Cardiac muscle cell (in vitro differentiated cells and primary cell): ENCODE data around the gene LCN9. TPM values are rescaled to one million over a fixed set of nuclear protein-coding genes. Genes with fewer than 3 reads are reported as not detected.

ENCODE experiments used
- DNase-seq, 2 donors: peaks; one replicate each; pipeline versions ENCODE4 v3.0.0 to v3.0.0-alpha.2; 2010 to 2017; ENCODE audit warnings: low read depth in 1 of 2, low spot score in 1 of 2
- H3K27ac ChIP-seq: fragments of 200-600 bp; sonication (generic); 2 replicates; pipeline ENCODE4 v1.5.1; 2016
- H3K27me3 ChIP-seq: fragments of 200-600 bp; sonication (generic); 2 replicates; pipeline ENCODE4 v1.6.0; 2016; ENCODE audit warnings: control low read depth
- H3K36me3 ChIP-seq: fragments of 200-600 bp; sonication (generic); 2 replicates; pipeline ENCODE4 v1.5.1; 2016; ENCODE audit warnings: control low read depth
- H3K4me1 ChIP-seq: fragments of 200-600 bp; sonication (generic); 2 replicates; pipeline ENCODE4 v1.8.1; 2017; ENCODE audit warnings: low read depth, mild to moderate bottlenecking, mixed run types
- H3K4me3 ChIP-seq: fragments of 200-600 bp; sonication (generic); 2 replicates; pipeline ENCODE4 v1.5.1; 2016; ENCODE audit warnings: mild to moderate bottlenecking
- H3K9me3 ChIP-seq: fragments of 200-600 bp; sonication (generic); 2 replicates; pipeline ENCODE4 v1.5.1; 2017; ENCODE audit warnings: low read depth, mild to moderate bottlenecking, control low read depth
- CTCF ChIP-seq: IDR thresholded peaks from 2 replicates; pipeline ENCODE4 v1.5.1; 2012; ENCODE audit warnings: low read depth, mild to moderate bottlenecking, low read length
- polyA plus RNA-seq: library from polyadenylated mRNA; unstranded; fragments of >200 nt; fragmentation: Nextera tagmentation; extraction: Ambion mirVana; gene quantifications from 2 replicates; pipeline ENCODE4 v1.2.1, GENCODE V29; 2016
- total RNA-seq: library from RNA; depleted of rRNA; stranded (reverse); fragments of >200 nt; gene quantifications from 2 replicates; pipeline ENCODE4 v1.2.3, GENCODE V29; 2016

LCN9 gene
- total and polyA plus RNA-seq, 2 experiments from 2014 or later = 0.17 TPM; not detected in 1

DNA sequence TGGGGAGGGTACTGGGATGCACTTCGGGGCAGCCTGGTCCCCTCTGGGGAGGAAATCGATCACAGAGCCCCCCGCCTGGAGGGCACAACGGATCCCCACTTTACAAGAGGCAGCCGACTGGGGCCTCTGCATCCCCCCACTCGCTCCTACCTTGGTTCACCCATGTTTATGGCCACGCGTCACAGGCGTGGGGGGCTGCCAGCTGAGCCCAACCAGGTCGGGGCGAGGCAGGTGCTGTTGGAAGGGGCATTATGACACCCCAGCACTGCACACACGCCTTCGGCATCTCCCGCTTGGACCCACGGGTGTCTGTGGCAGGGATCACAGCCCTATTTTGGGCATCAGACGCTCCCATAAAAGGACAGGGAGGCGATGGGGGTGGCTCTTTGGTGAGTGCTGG is 21.6 kb downstream of the LCN9 start:
- no peaks in the 10 kb centered on the region for H3K27me3 ChIP-seq
- DNase-seq = no peak
- H3K36me3 ChIP-seq = no peaks in the 10 kb centered on the region
- H3K9me3 ChIP-seq = no peaks in the 10 kb centered on the region
- no peak for TF ChIP-seq CTCF
- H3K27ac ChIP-seq = no peak overlapping the region
- no peak overlapping the region for H3K4me3 ChIP-seq
- no peaks in the 10 kb centered on the region for H3K4me1 ChIP-seq

DNA sequence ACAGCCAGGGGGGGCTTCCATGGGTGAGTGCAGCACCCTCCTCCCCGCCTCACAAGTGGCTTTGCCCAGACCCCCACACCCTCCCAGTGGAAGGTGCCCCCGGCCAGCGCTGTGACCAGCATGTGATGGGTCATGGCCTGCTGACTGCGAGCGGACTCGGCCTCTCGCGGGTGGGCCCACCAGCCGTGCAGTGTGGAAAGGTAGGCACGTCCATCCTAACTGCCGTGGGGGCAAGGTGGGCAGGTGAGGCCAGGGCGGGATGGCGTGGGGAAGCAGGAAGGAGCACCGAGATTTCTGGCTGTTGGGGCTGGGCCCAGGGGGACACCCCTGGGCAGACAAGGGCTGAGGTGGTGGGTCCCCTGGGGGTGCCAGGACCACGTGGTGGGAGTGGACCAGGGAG is 24.1 kb downstream of the LCN9 start:
- no peak for TF ChIP-seq CTCF
- no peak overlapping the region for H3K27ac ChIP-seq
- no peaks in the 10 kb centered on the region for H3K4me1 ChIP-seq
- no peaks in the 10 kb centered on the region for H3K27me3 ChIP-seq
- H3K36me3 ChIP-seq = no peaks in the 10 kb centered on the region
- H3K4me3 ChIP-seq = no peak overlapping the region
- H3K9me3 ChIP-seq = no peaks in the 10 kb centered on the region
- DNase-seq = no peak

- TF ChIP-seq CTCF = no peak
- Histone ChIP-seq H3K36me3 (no peaks in the 10 kb centered on the region), H3K9me3 (no peaks in the 10 kb centered on the region), H3K27ac (no peak overlapping the region), H3K4me1 (no peaks in the 10 kb centered on the region), H3K4me3 (no peak overlapping the region), H3K27me3 (no peaks in the 10 kb centered on the region)
- no peak for DNase-seq
Observed at GRCh38 chr9:135689011-135689410, 25.9 kb downstream of the LCN9 start.

DNA sequence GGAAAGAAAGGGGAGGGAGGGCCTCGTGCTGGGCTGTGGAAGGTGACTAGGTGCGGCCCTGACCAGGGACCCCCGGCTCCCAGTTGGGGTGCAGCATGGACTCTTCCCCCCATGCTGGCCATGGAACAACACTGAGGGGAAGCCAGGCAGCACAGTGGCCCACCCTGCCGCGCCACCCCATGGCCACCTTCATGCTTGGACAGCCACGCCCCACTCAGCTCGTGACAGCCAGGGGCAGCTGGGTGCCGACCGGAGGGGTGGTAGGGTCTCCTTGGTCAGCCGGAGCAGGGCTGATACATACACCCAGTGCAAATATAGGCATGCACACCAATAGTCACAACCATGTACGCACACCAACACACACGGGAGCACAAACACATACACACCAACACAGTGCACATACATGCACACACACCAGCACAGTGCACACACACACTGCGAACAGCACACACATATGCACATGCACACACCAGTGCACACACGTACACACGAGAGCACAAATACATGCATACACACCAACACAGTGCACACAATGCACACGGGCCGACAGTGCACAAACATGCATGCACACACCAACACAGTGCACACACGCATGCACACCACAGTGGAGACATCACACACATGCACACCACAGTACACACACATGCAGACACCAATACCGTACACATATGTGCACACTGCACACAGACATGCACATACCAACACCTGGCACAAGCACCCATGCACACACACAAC is 27.9 kb downstream of the LCN9 start:
- Histone ChIP-seq H3K27me3 (no peaks in the 10 kb centered on the region), H3K9me3 (no peaks in the 10 kb centered on the region), H3K4me3 (no peak overlapping the region), H3K4me1 (no peaks in the 10 kb centered on the region), H3K27ac (no peak overlapping the region), H3K36me3 (no peaks in the 10 kb centered on the region)
- no peak for DNase-seq
- TF ChIP-seq CTCF = no peak

GRCh38 chr9:135692410-135692809 is 29.3 kb downstream of the LCN9 start:
- Histone ChIP-seq H3K27me3 (no peaks in the 10 kb centered on the region), H3K4me1 (no peaks in the 10 kb centered on the region), H3K27ac (no peak overlapping the region), H3K9me3 (no peaks in the 10 kb centered on the region), H3K36me3 (no peaks in the 10 kb centered on the region), H3K4me3 (no peak overlapping the region)
- DNase-seq = no peak
- TF ChIP-seq CTCF = no peak

DNA sequence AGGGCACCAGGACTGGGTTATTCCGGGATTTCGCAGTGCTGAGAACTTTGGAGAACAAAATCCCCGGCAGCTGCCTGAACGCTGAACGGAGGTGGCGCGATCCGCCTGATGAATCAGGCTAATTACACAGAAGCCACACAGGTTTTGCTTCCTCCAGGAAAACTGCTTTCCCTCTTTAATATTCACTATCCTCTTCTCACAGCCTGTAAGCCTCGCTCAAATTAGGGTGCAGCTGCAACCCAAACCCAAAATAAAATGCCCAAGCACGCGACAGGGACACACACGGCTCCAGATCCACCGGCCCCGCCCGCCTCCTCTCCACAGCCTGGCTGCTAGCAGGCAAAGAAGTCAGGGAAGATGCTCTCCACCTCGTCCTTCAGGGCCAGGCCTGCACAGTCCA is 30.2 kb downstream of the LCN9 start:
- H3K9me3 ChIP-seq = no peaks in the 10 kb centered on the region
- no peak for TF ChIP-seq CTCF
- no peak overlapping the region for H3K27ac ChIP-seq
- no peaks in the 10 kb centered on the region for H3K27me3 ChIP-seq
- no peaks in the 10 kb centered on the region for H3K36me3 ChIP-seq
- DNase-seq = no peak
- H3K4me3 ChIP-seq = no peak overlapping the region
- no peaks in the 10 kb centered on the region for H3K4me1 ChIP-seq
